GM18867 (cell line): Measurements from ENCODE around the gene MAGI1.
A peak's percentile ranks its signal among the peaks of the same experiment; 100 is the strongest.

Experiments used
- ATAC-seq: cut with Tn5 transposase; IDR thresholded peaks from one replicate; pipeline ENCODE4 v1.9.1; 2021; ENCODE audit warnings: mild to moderate bottlenecking, moderate library complexity; ENCODE audit not compliant: unreplicated experiment

Gene MAGI1

GRCh38 chr3:65776494-65776893 is 262.2 kb downstream of the MAGI1 start:
- no peak for ATAC-seq

GRCh38 chr3:65776081-65776480 is 262.6 kb downstream of the MAGI1 start:
- no peak for ATAC-seq

DNA sequence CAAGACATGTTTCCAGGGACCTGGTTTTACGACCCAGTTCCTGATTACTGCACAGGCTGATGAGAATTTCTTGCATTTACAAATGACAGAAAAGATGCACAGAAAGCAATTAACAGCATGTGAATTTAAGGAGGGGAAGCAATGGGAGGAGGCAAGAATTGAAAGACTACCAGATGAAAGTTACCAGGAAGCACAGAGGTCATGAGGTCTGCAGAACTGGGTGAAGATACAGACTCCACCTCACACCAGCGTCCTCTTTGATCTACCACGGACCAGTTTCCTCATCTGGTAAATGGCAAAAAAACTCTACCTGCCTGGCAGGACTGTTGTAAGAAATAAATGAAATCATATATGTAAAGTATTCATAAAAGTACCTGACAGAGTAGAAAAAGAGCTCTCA is 266.0 kb downstream of the MAGI1 start:
- ATAC-seq, result no peak

GRCh38 chr3:65767551-65767950 is 271.2 kb downstream of the MAGI1 start:
- ATAC-seq, result no peak

DNA sequence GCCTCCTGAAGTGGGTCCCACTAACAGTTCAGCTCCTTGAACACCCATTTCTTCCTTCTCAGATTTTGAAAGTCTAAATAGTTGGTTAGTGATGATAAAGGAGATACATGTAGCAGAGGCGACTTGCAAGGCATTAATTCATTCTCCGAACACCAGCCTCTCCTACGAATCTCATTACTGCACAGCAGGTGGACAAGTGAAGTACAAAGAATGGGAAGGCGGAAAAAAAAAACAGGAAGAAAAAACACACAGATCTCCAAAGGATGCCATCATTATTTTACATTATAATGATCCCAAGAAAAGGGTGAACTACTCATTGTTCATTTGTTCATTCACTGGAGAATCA is 276.5 kb downstream of the MAGI1 start:
- no peak for ATAC-seq

DNA sequence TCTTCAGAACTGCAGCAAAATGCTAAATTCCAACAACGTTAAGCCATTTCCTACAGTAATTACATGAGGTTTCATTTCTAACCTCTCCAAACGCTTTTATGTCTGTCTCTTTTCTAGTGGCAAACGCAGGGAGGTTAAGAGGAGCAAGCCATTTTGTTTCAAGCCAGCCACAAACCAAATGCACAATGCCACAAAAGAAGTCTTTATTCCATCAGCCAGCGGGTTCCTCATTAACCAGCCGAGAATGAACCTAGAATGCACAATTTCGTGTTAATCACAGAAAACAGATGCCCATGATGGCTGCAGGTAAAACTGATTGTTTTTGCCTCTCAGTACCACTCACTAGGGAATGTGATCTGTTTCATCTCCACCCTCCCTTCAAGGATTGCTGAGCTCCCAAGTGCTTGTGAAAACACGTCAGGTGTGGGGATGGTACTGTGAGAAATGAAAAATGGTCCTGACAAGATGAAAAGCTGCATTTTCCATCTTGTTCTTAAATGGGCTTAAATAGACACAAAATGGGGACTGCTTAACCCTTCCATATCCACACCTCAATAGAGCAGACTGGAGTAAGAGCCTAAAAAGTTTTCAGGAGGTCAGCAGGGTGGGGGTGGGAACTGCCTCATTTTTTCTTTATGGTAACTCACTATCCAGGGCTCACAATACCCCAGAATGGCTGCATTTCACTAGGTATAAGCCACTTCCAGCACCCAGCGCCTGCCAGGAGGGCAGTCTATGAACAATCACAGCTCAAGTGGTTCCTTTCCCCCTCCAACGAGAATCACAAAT is 277.1 kb downstream of the MAGI1 start:
- no peak for ATAC-seq

GRCh38 chr3:65758876-65759598 is 279.7 kb downstream of the MAGI1 start:
- no peak for ATAC-seq

DNA sequence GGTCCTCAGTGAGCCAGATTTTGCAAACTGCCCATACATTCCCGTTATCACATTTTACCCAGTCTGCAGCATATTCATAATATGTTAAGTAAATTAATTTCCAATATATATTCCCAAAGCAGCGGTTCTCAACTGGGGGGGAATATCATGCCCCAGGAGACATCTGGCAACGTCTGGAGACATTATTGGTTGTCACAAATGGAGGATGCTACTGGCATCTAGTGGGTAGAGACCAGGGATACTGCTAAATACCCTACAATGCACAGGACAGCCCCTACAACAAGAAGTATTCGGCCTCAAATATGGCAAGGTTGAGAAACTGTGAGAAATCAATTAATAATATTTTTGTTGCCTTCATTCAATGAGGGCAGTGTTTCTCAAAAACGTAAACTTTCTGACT is 280.3 kb downstream of the MAGI1 start:
- no peak for ATAC-seq

- no peak for ATAC-seq
Observed at GRCh38 chr3:65752636-65753035, 286.1 kb downstream of the MAGI1 start.

GRCh38 chr3:65751123-65751700 is 287.5 kb downstream of the MAGI1 start:
- ATAC-seq, result peak; percentile 67

- no peak for ATAC-seq
Observed at GRCh38 chr3:65749066-65749465, 289.7 kb downstream of the MAGI1 start.

DNA sequence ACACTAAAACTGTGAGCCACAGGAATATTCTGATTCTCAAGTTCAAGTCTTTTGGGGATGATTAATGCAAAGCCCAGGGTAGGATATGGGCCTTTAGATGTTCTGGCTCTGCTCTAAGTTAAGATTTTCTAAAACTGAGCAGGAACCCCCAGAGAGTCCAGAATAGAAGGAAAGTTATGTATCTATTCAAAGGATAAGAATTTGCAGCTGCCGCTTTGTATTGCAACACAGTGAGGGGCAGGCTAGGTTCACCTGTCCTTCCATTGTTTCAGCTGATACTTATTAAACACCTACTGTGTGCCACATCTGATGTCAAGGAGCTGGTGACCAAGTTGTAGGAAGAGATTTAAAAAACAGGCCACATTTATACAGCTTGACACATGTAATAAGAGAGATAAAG is 290.4 kb downstream of the MAGI1 start:
- ATAC-seq, result no peak

GRCh38 chr3:65746848-65747247 is 291.9 kb downstream of the MAGI1 start:
- ATAC-seq, result no peak

GRCh38 chr3:65745306-65745705 is 293.4 kb downstream of the MAGI1 start:
- ATAC-seq, result no peak

DNA sequence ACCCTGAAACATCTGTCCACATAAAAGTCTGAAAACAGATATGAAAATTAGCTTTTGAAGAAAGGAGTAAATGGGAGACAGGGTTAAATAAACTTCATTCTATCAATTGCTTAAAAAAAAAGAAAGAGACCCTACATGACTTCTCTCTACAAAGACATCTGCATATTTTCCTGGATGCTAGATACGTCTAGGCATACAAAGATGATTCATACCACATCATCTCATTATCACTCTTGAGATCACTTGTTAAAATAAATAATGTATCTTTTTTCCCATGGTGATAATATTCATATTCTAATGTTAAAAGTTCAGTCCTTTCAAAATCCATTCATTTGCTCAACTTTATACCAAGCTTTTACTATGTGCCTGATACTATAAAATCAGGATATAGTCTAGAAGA is 295.8 kb downstream of the MAGI1 start:
- ATAC-seq, result no peak

DNA sequence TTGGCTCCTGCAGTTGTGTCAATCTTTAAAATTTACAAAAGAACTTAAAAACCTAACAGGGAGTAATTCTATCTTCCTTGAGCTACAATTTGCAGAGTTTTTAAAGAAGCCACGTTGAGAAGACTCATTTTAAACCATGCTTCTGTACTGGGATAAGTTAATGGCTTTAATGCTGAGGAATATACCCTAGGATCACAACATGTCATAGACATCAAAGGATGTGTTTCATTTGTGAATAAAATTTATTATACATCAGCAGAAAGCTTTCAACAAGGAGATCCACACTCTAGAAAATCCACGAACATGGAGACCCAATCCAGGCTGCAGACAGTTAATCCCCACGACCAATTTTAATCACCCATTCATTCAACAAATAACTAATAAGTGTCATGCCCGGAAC is 297.2 kb downstream of the MAGI1 start:
- ATAC-seq, result no peak

DNA sequence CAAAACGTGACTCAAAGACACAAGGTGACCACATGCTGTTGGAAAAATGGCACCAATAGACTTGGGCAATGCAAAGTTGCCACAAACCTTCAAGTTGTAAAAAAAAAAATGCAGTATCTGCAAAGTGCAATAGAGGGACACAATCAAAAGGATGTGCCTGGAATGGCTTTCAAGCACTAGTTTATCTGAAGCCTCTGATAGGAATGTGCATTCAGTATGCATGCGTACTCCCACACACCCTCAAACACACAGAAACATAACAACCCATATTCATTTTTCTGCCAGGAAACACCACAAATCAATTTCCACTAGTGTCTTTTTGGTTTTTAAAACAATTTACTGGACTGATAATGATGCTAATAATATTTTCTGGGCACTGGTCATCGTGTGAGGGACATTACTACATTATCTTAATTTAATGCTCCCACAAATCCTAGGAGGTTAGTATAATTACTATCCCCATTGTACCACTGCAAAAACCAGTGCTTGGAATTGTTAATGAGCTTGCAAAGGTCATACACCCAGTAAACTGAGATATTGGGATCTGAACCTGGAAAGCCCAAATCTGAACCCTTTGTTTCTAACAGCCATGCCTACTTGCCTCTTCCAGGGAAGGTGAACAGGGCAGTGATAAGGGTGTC is 298.7 kb downstream of the MAGI1 start:
- ATAC-seq, result no peak

DNA sequence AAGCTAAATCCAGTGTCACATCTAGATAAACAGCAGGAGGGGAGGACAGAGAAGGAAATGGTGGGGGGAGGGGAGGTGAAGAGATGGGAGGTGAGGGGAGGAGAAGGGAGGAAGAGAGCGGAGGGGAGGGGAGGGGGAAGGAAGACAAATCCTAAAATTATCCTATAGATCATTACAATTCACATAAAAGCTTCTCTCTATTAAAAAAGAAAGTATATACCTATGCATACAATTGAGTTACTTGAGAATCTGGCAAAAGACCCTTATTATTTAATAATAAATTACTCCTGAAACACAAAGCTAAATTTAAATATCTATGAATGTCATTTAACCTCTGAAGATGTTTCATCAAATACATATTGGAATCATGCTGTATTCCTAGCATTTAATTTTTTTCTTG is 303.9 kb downstream of the MAGI1 start:
- no peak for ATAC-seq

- ATAC-seq, result no peak
Observed at GRCh38 chr3:65734382-65734781, 304.3 kb downstream of the MAGI1 start.

DNA sequence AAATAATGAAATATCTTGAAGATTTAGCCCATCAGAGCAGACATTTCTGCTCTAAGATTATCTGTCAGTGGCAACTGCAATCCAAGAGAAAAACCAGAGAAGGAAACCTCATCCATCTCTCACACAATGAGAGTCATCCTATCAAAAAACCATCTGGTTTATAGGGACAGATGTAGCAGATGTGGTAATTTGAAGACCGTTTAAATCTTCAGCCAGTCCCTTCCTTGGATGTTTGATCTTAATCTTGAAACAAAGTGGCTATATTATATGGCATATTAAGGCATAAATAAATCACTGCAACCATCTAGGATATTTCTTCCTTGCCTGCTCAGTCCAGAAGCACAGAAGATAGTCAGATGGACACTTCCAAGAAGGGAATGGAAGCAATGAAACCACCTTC is 305.3 kb downstream of the MAGI1 start:
- ATAC-seq, result no peak

DNA sequence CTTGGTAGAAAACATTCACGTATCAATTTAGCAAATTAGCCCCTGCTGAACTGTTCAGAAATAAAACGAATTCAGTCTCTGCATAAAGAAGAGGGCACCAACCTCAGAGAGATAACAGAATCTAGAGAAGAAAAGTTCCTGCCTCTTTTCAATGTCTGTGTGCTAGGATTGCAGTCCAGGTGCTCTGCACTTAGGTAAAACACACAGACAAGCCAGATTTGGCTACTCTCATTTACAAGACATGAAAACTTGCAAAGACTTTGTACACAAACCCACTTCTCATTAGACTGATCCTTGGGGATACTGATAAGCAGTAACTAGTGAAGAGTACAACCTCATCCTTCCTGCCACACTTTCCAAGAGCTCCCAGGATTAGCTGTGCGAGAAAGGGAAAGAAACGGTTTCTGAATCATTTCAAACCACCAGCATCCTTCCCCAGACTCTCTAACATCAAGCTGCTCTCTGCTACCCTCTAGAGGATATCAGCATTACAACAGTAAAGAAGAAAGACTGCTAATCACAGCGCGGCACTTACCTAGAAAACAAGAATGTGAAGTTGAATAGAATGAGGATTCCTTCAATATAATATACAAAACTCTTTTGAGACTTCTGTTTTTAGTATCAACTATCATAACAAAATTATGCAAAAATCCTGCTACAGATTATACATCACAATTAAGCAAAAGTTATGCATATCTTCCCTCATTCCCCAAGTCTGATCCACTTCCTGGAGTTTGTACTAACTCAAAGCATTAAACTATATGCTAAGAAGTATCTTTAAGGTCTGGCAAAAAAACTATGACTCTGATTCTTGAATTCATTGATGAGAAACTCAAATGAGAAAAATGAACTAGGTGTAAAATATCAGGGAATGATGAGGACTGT is 306.4 kb downstream of the MAGI1 start:
- peak; percentile 97 for ATAC-seq
